C4-2B (cell line): Measurements from ENCODE around the gene INSRR.

Experiments
- CTCF ChIP-seq: fragments of 450-650 bp; conservative IDR thresholded peaks from 2 replicates; pipeline ENCODE4 v1.5.1; 2017; ENCODE audit warnings: mild to moderate bottlenecking
- ZFX ChIP-seq: fragments of 450-650 bp; IDR thresholded peaks from 2 replicates; pipeline ENCODE4 v1.6.1; 2017

GRCh38 chr1:156885880-156886355, 27.0 kb upstream of the INSRR start:
- TF ChIP-seq CTCF = no peak
- no peak for TF ChIP-seq ZFX
